H9 (cell line): Measurements from ENCODE around the gene UGT1A3. TPM values are rescaled to one million over a fixed set of nuclear protein-coding genes. Genes with fewer than 3 reads are reported as not detected.
"Not testable (repeated sequence)": the region's sequence is repeated elsewhere in the genome, so short reads cannot be mapped to it uniquely, and the experiment has no call there.

Experiments
- DNase-seq: peaks from one replicate; pipeline ENCODE4 v3.0.0-alpha.2; 2017
- H2AFZ ChIP-seq: one replicate; pipeline ENCODE4 v1.6.1; 2013; ENCODE audit warnings: mild to moderate bottlenecking, low read length, control low read depth, moderate library complexity
- H2AK5ac ChIP-seq: 2 replicates; pipeline ENCODE4 v1.6.1; 2013; ENCODE audit warnings: low read length, control low read depth, mixed read lengths; ENCODE audit not compliant: insufficient read length
- H2BK120ac ChIP-seq: one replicate; pipeline ENCODE4 v1.6.1; 2013; ENCODE audit warnings: low read depth, mild to moderate bottlenecking, low read length, control low read depth, inconsistent platforms; ENCODE audit not compliant: poor library complexity, severe bottlenecking
- H2BK12ac ChIP-seq: 2 replicates; pipeline ENCODE4 v1.6.1; 2013; ENCODE audit warnings: low read length, control low read depth, mixed read lengths, low read depth; ENCODE audit not compliant: insufficient read length
- H2BK15ac ChIP-seq: 2 replicates; pipeline ENCODE4 v1.6.1; 2013; ENCODE audit warnings: low read depth, low read length, control low read depth
- H2BK20ac ChIP-seq: one replicate; pipeline ENCODE4 v1.6.1; 2013; ENCODE audit warnings: low read depth, mild to moderate bottlenecking, low read length, control low read depth, inconsistent platforms; ENCODE audit not compliant: poor library complexity, severe bottlenecking
- H2BK5ac ChIP-seq: 2 replicates; pipeline ENCODE4 v1.6.1; 2013; ENCODE audit warnings: low read length, control low read depth, mixed read lengths; ENCODE audit not compliant: insufficient read length
- H3K14ac ChIP-seq: 2 replicates; pipeline ENCODE4 v1.6.1; 2013; ENCODE audit warnings: low read length, control low read depth; ENCODE audit not compliant: insufficient read depth
- H3K18ac ChIP-seq: 2 replicates; pipeline ENCODE4 v1.6.1; 2013; ENCODE audit warnings: low read depth, mild to moderate bottlenecking, mixed read lengths, low read length, control low read depth; ENCODE audit not compliant: insufficient read length
- H3K23ac ChIP-seq: 2 replicates; pipeline ENCODE4 v1.6.1; 2013; ENCODE audit warnings: low read length, control low read depth, mixed read lengths, low read depth; ENCODE audit not compliant: insufficient read length
- H3K23me2 ChIP-seq: 2 replicates; pipeline ENCODE4 v1.6.1; 2013; ENCODE audit warnings: low read depth, mild to moderate bottlenecking, mixed read lengths, low read length, control low read depth; ENCODE audit not compliant: insufficient read length, poor library complexity, severe bottlenecking
- H3K27ac ChIP-seq: 2 replicates; pipeline ENCODE4 v1.5.1; 2013; ENCODE audit warnings: low read length, control low read depth, mixed read lengths, low read depth; ENCODE audit not compliant: insufficient read length
- H3K27me3 ChIP-seq: 2 replicates; pipeline ENCODE4 v1.6.1; 2013; ENCODE audit warnings: low read length, control low read depth, inconsistent platforms; ENCODE audit not compliant: insufficient read depth
- H3K4ac ChIP-seq: 2 replicates; pipeline ENCODE4 v1.6.1; 2013; ENCODE audit warnings: low read depth, mild to moderate bottlenecking, control low read depth, inconsistent platforms, low read length, moderate library complexity
- H3K4me1 ChIP-seq: 2 replicates; pipeline ENCODE4 v1.6.1; 2013; ENCODE audit warnings: low read length, control low read depth, inconsistent platforms; ENCODE audit not compliant: insufficient read depth
- H3K4me2 ChIP-seq: 2 replicates; pipeline ENCODE4 v1.6.1; 2013; ENCODE audit warnings: low read length, control low read depth, mixed read lengths; ENCODE audit not compliant: insufficient read length, insufficient read depth
- H3K56ac ChIP-seq: 2 replicates; pipeline ENCODE4 v1.6.1; 2013; ENCODE audit warnings: low read depth, mild to moderate bottlenecking, mixed read lengths, low read length, control low read depth; ENCODE audit not compliant: insufficient read length
- H3K79me1 ChIP-seq: 2 replicates; pipeline ENCODE4 v1.6.1; 2013; ENCODE audit warnings: low read depth, mild to moderate bottlenecking, moderate library complexity, low read length, control low read depth, inconsistent platforms; ENCODE audit not compliant: insufficient read depth, poor library complexity, severe bottlenecking
- H3K79me2 ChIP-seq: 2 replicates; pipeline ENCODE4 v1.6.1; 2013; ENCODE audit warnings: low read length, control low read depth, inconsistent platforms; ENCODE audit not compliant: insufficient read depth
- H3K9ac ChIP-seq: 2 replicates; pipeline ENCODE4 v1.6.1; 2013; ENCODE audit warnings: low read length, control low read depth, mixed read lengths; ENCODE audit not compliant: insufficient read length; ENCODE audit errors: extremely low read depth
- H3K9me3 ChIP-seq: one replicate; pipeline ENCODE4 v1.6.1; 2013; ENCODE audit warnings: low read depth, low read length, inconsistent platforms; ENCODE audit not compliant: control insufficient read depth
- H3T11ph ChIP-seq: one replicate; pipeline ENCODE4 v1.6.1; 2013; ENCODE audit warnings: mild to moderate bottlenecking, low read length, control low read depth, inconsistent platforms
- H4K20me1 ChIP-seq: one replicate; pipeline ENCODE4 v1.6.1; 2013; ENCODE audit not compliant: control insufficient read depth, insufficient read length, insufficient read depth
- H4K5ac ChIP-seq: 2 replicates; pipeline ENCODE4 v1.6.1; 2013; ENCODE audit warnings: low read depth, mild to moderate bottlenecking, mixed read lengths, low read length, control low read depth; ENCODE audit not compliant: insufficient read length
- H4K8ac ChIP-seq: replicated peaks from 2 replicates; pipeline ENCODE4 v1.6.1; 2013; ENCODE audit warnings: low read length, control low read depth, mixed read lengths, low read depth; ENCODE audit not compliant: insufficient read length
- H4K91ac ChIP-seq: 2 replicates; pipeline ENCODE4 v1.6.1; 2013; ENCODE audit warnings: low read depth, mild to moderate bottlenecking, moderate library complexity, mixed read lengths, low read length, control low read depth; ENCODE audit not compliant: insufficient read length
- H3K27ac Mint-ChIP-seq, 3 experiments: 2 replicates in 2 of 3; 3 replicates in 1 of 3; pipeline ENCODE4 v1.8.0; 2020 to 2021; ENCODE audit warnings: mixed read lengths in 3 of 3, mild to moderate bottlenecking in 1 of 3, moderate library complexity in 1 of 3
- H3K27me3 Mint-ChIP-seq: 2 replicates; pipeline ENCODE4 v1.8.0; 2021; ENCODE audit warnings: low read depth, mild to moderate bottlenecking, moderate library complexity, mixed read lengths
- H3K36me3 Mint-ChIP-seq, 3 experiments: 2 replicates in 2 of 3; 3 replicates in 1 of 3; pipeline ENCODE4 v1.8.0; 2020 to 2021; ENCODE audit warnings: low read depth in 3 of 3, mixed read lengths in 3 of 3; ENCODE audit not compliant: insufficient read depth in 1 of 3
- H3K4me1 Mint-ChIP-seq, 2 experiments: 2 replicates each; pipeline ENCODE4 v1.8.0; 2020; ENCODE audit warnings: mixed read lengths in 2 of 2
- H3K4me3 Mint-ChIP-seq, 2 experiments: 2 replicates in 1 of 2; 3 replicates in 1 of 2; pipeline ENCODE4 v1.8.0; 2020 to 2021; ENCODE audit warnings: mild to moderate bottlenecking in 2 of 2, mixed read lengths in 2 of 2, moderate library complexity in 1 of 2
- H3K9me3 Mint-ChIP-seq, 2 experiments: 2 replicates in 1 of 2; 3 replicates in 1 of 2; pipeline ENCODE4 v1.8.0; 2020; ENCODE audit warnings: mild to moderate bottlenecking in 2 of 2, mixed read lengths in 2 of 2, moderate library complexity in 1 of 2
- WGBS: extraction: QIAGEN DNeasy Blood & Tissue Kit; methylation state at CpG from one replicate; pipeline ENCODE4 v1.1.7; 2013; ENCODE audit warnings: missing lambda C conversion rate, low lambda C conversion rate, mixed read lengths; ENCODE audit not compliant: insufficient read length; ENCODE audit errors: extremely low coverage; 5-methylcytosine and 5-hydroxymethylcytosine counted together
- total RNA-seq: library from RNA; stranded (reverse); gene quantifications from 2 replicates; pipeline ENCODE4 v1.2.1, GENCODE V29; 2021
- TF ChIP-seq, protein P1 (sequence below): fragments of 200-600 bp; sonication (generic); conservative IDR thresholded peaks from 3 replicates; pipeline ENCODE4 v1.8.0; 2021; ENCODE audit warnings: antibody characterized with exemption, mild to moderate bottlenecking

Gene UGT1A3
- total RNA-seq, 1 experiment from 2014 or later, result not detected

DNA sequence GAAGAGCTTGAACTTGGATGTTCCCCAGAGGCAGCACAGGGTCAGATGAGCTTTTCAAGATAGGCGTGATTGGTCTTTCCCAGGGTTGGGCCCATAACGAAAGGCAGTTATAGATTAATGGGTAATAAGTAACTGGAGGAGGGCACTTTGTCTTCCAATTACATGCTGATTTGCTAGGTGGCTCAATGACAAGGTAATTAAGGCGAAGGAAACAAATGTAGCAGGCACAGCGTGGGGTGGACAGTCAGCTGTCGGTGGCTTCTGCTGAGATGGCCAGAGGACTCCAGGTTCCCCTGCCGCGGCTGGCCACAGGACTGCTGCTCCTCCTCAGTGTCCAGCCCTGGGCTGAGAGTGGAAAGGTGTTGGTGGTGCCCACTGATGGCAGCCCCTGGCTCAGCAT, 10.3 kb upstream of the UGT1A3 start, which contains the start of gene UGT1A4:
UGT1A4 (plus strand) TSS at position 185 of the 400 bp plus-strand sequence; CDS start at position 270, 85 bp downstream.
- H4K20me1 ChIP-seq, result no peaks in the 10 kb centered on the region
- no peak within 1 kb of the TSS for H3T11ph ChIP-seq
- H2BK15ac ChIP-seq, result no peak within 1 kb of the TSS
- H3K9ac ChIP-seq, result no peak within 1 kb of the TSS
- no peak within 1 kb of the TSS for H2BK120ac ChIP-seq
- no peak within 1 kb of the TSS for H3K27ac Mint-ChIP-seq
- H2BK12ac ChIP-seq, result no peak within 1 kb of the TSS
- H3K27me3 Mint-ChIP-seq, result peaks cover 6% of the 10 kb centered on the region
- no peak within 1 kb of the TSS for H3K56ac ChIP-seq
- no peak within 1 kb of the TSS for H3K18ac ChIP-seq
- H3K36me3 Mint-ChIP-seq, result no peaks in the 10 kb centered on the region; a peak in 1 of 7 replicates
- TF ChIP-seq, protein P1, sequence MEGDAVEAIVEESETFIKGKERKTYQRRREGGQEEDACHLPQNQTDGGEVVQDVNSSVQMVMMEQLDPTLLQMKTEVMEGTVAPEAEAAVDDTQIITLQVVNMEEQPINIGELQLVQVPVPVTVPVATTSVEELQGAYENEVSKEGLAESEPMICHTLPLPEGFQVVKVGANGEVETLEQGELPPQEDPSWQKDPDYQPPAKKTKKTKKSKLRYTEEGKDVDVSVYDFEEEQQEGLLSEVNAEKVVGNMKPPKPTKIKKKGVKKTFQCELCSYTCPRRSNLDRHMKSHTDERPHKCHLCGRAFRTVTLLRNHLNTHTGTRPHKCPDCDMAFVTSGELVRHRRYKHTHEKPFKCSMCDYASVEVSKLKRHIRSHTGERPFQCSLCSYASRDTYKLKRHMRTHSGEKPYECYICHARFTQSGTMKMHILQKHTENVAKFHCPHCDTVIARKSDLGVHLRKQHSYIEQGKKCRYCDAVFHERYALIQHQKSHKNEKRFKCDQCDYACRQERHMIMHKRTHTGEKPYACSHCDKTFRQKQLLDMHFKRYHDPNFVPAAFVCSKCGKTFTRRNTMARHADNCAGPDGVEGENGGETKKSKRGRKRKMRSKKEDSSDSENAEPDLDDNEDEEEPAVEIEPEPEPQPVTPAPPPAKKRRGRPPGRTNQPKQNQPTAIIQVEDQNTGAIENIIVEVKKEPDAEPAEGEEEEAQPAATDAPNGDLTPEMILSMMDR, result no peak
- no peaks in the 10 kb centered on the region for H3K4me1 ChIP-seq
- H3K79me1 ChIP-seq, result no peaks in the 10 kb centered on the region
- no peaks in the 10 kb centered on the region for H3K23me2 ChIP-seq
- no peak within 1 kb of the TSS; the same call in 1 of the 2 replicates for H3K14ac ChIP-seq
- no peak within 1 kb of the TSS for H2AFZ ChIP-seq
- no peak within 1 kb of the TSS for H2BK20ac ChIP-seq
- no peak within 1 kb of the TSS for H4K5ac ChIP-seq
- H3K27ac ChIP-seq, result no peak within 1 kb of the TSS
- H3K4me1 Mint-ChIP-seq, result peaks cover 0 to 2% of the 10 kb centered on the region in 2 experiments; a peak in 1 of 4 replicates
- H3K9me3 ChIP-seq, result no peaks in the 10 kb centered on the region
- H3K4me2 ChIP-seq, result no peak within 1 kb of the TSS
- no peak within 1 kb of the TSS for H3K4ac ChIP-seq
- no peak within 1 kb of the TSS for H2BK5ac ChIP-seq
- WGBS, result no CpG with 5 or more reads among the region's 7 CpGs
- H3K9me3 Mint-ChIP-seq, result peaks cover 9 to 12% of the 10 kb centered on the region in 2 experiments; a peak in 4 of 5 replicates
- no peak for DNase-seq
- H2AK5ac ChIP-seq, result no peak within 1 kb of the TSS
- H3K27me3 ChIP-seq, result no peaks in the 10 kb centered on the region
- no peak within 1 kb of the TSS for H4K8ac ChIP-seq
- H3K4me3 Mint-ChIP-seq, result no peak within 1 kb of the TSS
- no peaks in the 10 kb centered on the region for H3K79me2 ChIP-seq
- H4K91ac ChIP-seq, result no peak within 1 kb of the TSS
- H3K23ac ChIP-seq, result no peak within 1 kb of the TSS

GRCh38 chr2:233736868-233737653, 8.2 kb downstream of the UGT1A3 start:
- H2BK12ac ChIP-seq, H3K23me2 ChIP-seq, H3K79me2 ChIP-seq, H2AFZ ChIP-seq, H3K4me2 ChIP-seq, H3K27me3 ChIP-seq, H3K36me3 Mint-ChIP-seq, DNase-seq, H3K27ac ChIP-seq, H3K23ac ChIP-seq, H3K9me3 ChIP-seq, H2BK15ac ChIP-seq, H3K79me1 ChIP-seq, H3K18ac ChIP-seq, H3K4me1 ChIP-seq, H4K5ac ChIP-seq, H3K9ac ChIP-seq, H2AK5ac ChIP-seq, H4K20me1 ChIP-seq, H2BK20ac ChIP-seq, H3K4ac ChIP-seq, H3K27ac Mint-ChIP-seq, H2BK120ac ChIP-seq, H2BK5ac ChIP-seq, H3K4me3 Mint-ChIP-seq, H3T11ph ChIP-seq, H3K56ac ChIP-seq, H3K14ac ChIP-seq, H3K4me1 Mint-ChIP-seq, H3K27me3 Mint-ChIP-seq, H4K8ac ChIP-seq, H4K91ac ChIP-seq: not testable (repeated sequence)
- no CpG with 5 or more reads among the region's 14 CpGs for WGBS
- peaks cover 11 to 16% of the 10 kb centered on the region in 2 experiments for H3K9me3 Mint-ChIP-seq
